ENCODE data around the gene PHF19.

The PHF19 gene

GRCh38 chr9:120904978-120905301 lies 28.0 kb upstream of the PHF19 start:
- no peak overlapping the region for H3K4me3 ChIP-seq (ENCODE audit: low read depth, low read length)
- TF ChIP-seq, protein P1, sequence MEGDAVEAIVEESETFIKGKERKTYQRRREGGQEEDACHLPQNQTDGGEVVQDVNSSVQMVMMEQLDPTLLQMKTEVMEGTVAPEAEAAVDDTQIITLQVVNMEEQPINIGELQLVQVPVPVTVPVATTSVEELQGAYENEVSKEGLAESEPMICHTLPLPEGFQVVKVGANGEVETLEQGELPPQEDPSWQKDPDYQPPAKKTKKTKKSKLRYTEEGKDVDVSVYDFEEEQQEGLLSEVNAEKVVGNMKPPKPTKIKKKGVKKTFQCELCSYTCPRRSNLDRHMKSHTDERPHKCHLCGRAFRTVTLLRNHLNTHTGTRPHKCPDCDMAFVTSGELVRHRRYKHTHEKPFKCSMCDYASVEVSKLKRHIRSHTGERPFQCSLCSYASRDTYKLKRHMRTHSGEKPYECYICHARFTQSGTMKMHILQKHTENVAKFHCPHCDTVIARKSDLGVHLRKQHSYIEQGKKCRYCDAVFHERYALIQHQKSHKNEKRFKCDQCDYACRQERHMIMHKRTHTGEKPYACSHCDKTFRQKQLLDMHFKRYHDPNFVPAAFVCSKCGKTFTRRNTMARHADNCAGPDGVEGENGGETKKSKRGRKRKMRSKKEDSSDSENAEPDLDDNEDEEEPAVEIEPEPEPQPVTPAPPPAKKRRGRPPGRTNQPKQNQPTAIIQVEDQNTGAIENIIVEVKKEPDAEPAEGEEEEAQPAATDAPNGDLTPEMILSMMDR (IDR thresholded peaks at IDR 0.05; ENCODE audit: insufficient read depth, low read depth, low read length, missing control alignments) = no peak

GRCh38 chr9:120904061-120904977 lies 27.3 kb upstream of the PHF19 start:
- no peak overlapping the region for H3K4me3 ChIP-seq (ENCODE audit: low read depth, low read length)
- DNase-seq (ENCODE audit: low read depth) = peak; percentile 39
- TF ChIP-seq, protein P1 (IDR thresholded peaks at IDR 0.05; ENCODE audit: insufficient read depth, low read depth, low read length, missing control alignments) = no peak

More at GRCh38 chr9:120904978-120905301, 28.0 kb upstream of the PHF19 start:
- peak; percentile 16 for DNase-seq (ENCODE audit: low read depth)

DNA sequence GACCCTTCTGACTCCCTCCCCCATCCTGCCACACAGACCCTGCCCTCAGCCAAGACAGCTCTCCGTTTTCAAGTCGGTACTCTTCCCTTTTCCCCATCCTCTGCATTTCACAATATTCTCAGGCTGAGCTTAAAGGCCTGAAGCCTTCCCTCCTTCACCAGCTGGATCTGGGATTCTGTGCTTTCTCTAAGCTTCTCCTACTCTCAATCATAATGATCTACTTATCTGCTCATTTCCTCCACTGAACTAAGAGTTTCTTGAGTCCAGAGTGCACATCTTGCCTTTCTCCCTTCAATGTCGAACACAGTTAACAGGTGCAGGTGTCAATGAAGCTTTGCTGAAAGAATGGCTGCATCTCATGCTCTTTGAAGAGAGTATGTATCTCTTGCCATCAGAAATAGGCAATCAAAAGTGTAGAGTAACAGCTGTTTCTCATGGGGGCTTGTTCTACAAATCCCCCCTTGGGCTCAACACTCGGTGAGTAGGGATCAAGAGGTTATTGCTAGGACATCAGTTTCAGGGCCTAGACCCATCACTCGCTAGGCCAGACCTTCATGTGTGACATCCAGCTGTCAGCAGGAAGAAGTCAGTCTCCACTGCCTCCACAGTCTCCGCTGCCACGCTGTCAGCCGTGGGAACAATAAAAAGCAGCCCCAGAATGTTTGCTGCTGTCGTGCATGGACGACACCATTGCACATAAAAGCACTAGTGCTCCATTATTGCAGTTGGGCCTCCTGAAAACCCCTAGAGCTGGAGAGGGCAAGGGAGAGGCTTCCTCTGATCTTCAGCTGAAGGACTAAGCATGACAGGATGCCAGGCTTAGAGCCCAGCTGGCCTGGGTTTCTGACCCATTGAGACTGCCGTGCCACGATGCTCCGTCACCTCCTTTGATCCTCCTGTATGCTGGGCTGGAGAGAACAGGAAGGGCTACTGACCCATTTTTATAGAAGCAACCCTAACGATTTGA lies 25.9 kb upstream of the PHF19 start:
- peak; percentile 26 for DNase-seq (ENCODE audit: low read depth)
- TF ChIP-seq, protein P1 (IDR thresholded peaks at IDR 0.05; ENCODE audit: insufficient read depth, low read depth, low read length, missing control alignments) = no peak
- H3K4me3 ChIP-seq (ENCODE audit: low read depth, low read length) = no peak overlapping the region

GRCh38 chr9:120901755-120902568 lies 25.0 kb upstream of the PHF19 start:
- peak; percentile 49 for DNase-seq (ENCODE audit: low read depth)
- TF ChIP-seq, protein P1 (IDR thresholded peaks at IDR 0.05; ENCODE audit: insufficient read depth, low read depth, low read length, missing control alignments) = no peak

DNA sequence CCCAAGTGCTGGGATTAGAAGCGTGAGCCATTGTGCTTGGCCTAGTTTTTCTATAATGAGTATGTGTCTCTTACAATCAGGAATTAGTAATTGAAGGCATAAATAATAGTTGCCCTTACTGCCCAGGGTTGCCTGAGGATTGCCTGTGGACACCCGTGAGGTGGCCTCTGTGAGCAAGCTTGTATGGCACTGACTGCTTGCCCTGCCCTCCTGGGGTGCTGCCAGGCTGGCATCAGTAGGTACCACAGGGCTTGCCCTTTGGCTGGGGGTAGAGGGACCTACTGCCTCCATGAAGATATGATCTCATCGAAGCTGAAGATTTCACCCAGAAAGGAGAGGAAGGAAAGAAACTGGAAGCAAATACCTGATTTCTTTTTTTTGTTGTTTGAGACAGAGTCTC lies 23.8 kb upstream of the PHF19 start:
- peak; percentile 48 for DNase-seq (ENCODE audit: low read depth)
- TF ChIP-seq, protein P1 (IDR thresholded peaks at IDR 0.05; ENCODE audit: insufficient read depth, low read depth, low read length, missing control alignments) = no peak
- no peak overlapping the region for H3K4me3 ChIP-seq (ENCODE audit: low read depth, low read length)

More at GRCh38 chr9:120901755-120902568, 25.0 kb upstream of the PHF19 start:
- H3K4me3 ChIP-seq (ENCODE audit: low read depth, low read length) = no peak overlapping the region

DNA sequence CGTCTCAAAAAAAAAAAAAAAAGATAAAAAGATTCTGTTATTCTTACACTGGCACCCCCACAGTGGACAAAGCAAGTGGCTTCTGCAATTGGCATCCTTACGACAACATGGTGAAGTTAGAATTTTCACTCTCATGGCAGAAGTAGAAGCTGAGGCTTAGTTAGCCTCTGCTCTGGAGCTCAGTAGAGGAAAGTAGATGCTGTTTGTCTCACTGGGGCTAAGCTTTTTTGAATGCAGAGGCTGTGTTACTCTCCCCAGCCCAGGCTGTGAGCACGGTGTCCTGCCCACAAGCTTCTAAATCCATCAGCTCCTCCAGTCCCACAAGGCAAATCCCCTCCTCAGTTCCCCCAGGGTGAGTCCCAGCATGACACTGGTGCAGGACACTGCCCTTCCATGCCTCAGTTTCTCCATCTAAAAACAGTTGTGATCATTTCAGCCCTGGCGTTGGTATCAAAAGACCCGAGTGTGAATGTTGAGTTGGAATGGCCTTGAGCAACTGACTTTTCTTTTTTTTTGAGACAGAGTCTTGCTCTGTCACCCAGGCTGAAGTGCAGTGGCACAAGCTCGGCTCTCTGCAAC lies 22.6 kb upstream of the PHF19 start:
- TF ChIP-seq, protein P1 (IDR thresholded peaks at IDR 0.05; ENCODE audit: insufficient read depth, low read depth, low read length, missing control alignments) = no peak
- no peak overlapping the region for H3K4me3 ChIP-seq (ENCODE audit: low read depth, low read length)
- peak; percentile 49 for DNase-seq (ENCODE audit: low read depth)
